Measurements from ENCODE around the gene EBF4. TPM values are rescaled to one million over a fixed set of nuclear protein-coding genes. Genes with fewer than 3 reads are reported as not detected.

EBF4 gene
- total RNA-seq, 4 donors from 2014 or later: 1.3 to 7.5 (median 5.4) TPM

GRCh38 chr20:2736441-2736840, 43.9 kb downstream of the EBF4 start:
- TF ChIP-seq, protein P1, sequence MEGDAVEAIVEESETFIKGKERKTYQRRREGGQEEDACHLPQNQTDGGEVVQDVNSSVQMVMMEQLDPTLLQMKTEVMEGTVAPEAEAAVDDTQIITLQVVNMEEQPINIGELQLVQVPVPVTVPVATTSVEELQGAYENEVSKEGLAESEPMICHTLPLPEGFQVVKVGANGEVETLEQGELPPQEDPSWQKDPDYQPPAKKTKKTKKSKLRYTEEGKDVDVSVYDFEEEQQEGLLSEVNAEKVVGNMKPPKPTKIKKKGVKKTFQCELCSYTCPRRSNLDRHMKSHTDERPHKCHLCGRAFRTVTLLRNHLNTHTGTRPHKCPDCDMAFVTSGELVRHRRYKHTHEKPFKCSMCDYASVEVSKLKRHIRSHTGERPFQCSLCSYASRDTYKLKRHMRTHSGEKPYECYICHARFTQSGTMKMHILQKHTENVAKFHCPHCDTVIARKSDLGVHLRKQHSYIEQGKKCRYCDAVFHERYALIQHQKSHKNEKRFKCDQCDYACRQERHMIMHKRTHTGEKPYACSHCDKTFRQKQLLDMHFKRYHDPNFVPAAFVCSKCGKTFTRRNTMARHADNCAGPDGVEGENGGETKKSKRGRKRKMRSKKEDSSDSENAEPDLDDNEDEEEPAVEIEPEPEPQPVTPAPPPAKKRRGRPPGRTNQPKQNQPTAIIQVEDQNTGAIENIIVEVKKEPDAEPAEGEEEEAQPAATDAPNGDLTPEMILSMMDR (IDR thresholded peaks at IDR 0.05): no peak
- DNase-seq (ENCODE audit: low spot score) (no peak), ATAC-seq (ENCODE audit: low FRiP score) (no peak)

DNA sequence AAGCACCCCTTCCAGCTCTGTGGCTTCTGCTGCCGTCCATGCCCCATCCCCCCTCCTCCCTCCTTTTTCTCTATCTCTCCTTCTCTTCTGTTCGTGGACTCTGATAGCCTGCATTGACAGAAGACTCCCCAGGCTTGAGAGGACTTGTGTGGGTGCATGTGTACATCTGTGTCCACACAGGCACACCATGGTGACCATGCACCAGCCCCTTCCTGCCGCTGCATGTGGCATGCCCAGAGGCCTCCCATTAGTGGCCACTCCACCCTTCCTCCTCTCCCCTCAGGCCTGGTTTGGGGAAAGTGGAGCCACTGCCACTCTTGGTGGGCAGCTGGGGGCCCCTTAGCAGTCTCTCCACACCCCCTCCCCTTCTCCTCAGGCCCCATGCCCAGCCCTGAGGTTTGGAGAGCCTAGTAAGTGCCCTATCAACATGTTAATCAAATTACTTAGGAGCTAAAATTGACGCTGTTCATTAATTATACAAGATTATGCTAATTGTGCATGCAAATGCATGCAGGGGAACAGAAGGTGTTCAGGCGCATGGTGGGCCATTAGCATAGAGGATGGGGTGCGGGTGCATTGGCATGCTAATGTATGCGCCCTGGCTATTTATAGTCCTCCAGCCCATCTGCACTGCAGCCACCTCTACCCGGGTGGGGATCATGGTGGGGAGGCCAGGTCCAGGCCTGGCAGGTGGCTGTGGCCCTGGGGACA, 45.9 kb downstream of the EBF4 start:
- DNase-seq (ENCODE audit: low spot score) (no peak), ATAC-seq (ENCODE audit: low FRiP score) (no peak)
- TF ChIP-seq, protein P1 (IDR thresholded peaks at IDR 0.05): no peak

DNA sequence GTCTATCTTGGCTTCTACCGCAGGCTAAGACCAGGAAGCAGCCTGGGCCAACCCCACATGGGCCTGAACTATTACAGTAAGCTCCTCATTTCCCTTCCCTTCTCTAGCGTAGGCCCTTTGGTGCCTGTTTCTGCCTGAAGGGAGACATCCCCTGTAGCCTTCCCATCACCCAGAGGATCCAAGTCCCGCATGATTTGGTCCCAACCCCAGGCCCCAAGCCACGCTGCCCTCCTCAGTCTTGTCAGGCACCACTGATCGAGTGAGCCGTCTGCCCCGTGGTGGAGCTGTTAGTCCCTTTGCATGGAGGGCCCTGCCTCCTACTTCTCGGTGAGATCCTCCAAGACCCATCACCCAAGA, 46.4 kb downstream of the EBF4 start:
- DNase-seq (ENCODE audit: low spot score) (no peak), ATAC-seq (ENCODE audit: low FRiP score) (no peak)
- TF ChIP-seq, protein P1 (IDR thresholded peaks at IDR 0.05): no peak

- TF ChIP-seq, protein P1 (IDR thresholded peaks at IDR 0.05): no peak
- DNase-seq (ENCODE audit: low spot score) (no peak), ATAC-seq (ENCODE audit: low FRiP score) (no peak)
Observed at GRCh38 chr20:2740702-2741101, 48.1 kb downstream of the EBF4 start.

DNA sequence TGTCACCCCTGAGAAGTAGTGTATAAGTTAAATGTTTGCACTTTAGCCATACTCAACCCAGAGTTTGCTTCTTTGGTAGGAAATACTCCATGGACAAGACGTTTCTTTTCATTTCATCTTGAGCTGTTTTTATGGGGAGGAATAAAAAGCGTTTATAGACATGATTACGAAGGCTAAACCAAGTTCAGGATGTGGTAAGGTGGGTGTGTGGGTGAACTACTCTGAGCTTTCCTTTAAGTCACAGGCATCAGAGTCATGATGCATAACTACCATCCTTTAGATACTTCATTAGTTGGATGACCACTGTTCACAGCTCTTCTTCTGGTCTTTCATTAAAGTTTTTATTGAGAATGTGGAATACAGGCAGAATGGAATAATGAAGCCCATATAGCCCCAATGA, 48.9 kb downstream of the EBF4 start:
- TF ChIP-seq, protein P1 (IDR thresholded peaks at IDR 0.05): no peak
- no peak for ATAC-seq (ENCODE audit: low FRiP score)
- DNase-seq (ENCODE audit: low spot score): no peak

DNA sequence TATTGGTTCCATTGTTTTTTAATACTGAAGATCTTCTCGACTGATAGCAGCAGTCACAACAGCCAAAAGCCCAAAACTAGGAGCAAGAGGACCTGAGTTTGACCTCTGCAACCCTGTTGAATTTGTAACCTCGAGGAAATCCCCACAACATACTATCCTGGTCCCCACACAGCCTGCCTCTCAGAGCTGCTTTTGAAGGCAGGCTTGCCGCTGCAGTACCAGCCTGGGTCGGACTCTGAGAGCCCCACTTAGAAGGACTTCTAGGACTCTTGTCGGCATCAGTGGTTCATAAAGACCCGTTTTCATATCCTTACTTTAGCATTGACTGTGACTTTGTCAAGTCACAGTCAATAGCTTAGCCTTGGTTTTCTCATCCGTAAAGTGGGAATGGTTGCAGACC, 49.3 kb downstream of the EBF4 start:
- no peak for DNase-seq (ENCODE audit: low spot score)
- no peak for ATAC-seq (ENCODE audit: low FRiP score)

DNA sequence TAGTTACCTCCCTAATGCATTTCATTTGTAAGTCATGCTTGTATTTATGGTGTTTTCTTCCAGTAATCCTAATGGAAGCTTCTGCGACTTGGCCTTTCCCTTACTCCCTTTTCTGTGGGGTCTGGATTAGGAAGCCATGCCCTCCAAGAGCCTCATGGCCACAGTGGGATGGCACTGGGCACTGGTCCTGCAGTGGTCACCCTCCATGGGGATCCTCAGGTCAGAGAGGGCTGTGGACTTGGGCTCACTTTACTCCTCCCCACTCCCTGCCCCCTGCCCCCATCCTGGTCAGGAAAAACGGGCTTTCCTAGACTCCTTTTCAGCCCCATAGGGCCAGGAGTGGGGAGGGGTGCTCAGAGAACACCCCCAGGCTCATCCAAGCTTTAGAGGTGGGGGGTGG, 49.9 kb downstream of the EBF4 start:
- ATAC-seq (ENCODE audit: low FRiP score) (no peak), DNase-seq (ENCODE audit: low spot score) (no peak)
- TF ChIP-seq, protein P1 (IDR thresholded peaks at IDR 0.05): no peak

More for the DNA sequence above, 49.3 kb downstream of the EBF4 start:
- TF ChIP-seq, protein P1 (IDR thresholded peaks at IDR 0.05): no peak
